HG03457 (cell line): ENCODE results near the gene FLT3LG.
A peak's percentile ranks its signal among the peaks of the same experiment; 100 is the strongest.

ENCODE experiments used
- ATAC-seq: cut with Tn5 transposase; IDR thresholded peaks from one replicate; pipeline ENCODE4 v1.9.1; 2021; ENCODE audit warnings: moderate number of reproducible peaks; ENCODE audit not compliant: unreplicated experiment

The FLT3LG gene

DNA sequence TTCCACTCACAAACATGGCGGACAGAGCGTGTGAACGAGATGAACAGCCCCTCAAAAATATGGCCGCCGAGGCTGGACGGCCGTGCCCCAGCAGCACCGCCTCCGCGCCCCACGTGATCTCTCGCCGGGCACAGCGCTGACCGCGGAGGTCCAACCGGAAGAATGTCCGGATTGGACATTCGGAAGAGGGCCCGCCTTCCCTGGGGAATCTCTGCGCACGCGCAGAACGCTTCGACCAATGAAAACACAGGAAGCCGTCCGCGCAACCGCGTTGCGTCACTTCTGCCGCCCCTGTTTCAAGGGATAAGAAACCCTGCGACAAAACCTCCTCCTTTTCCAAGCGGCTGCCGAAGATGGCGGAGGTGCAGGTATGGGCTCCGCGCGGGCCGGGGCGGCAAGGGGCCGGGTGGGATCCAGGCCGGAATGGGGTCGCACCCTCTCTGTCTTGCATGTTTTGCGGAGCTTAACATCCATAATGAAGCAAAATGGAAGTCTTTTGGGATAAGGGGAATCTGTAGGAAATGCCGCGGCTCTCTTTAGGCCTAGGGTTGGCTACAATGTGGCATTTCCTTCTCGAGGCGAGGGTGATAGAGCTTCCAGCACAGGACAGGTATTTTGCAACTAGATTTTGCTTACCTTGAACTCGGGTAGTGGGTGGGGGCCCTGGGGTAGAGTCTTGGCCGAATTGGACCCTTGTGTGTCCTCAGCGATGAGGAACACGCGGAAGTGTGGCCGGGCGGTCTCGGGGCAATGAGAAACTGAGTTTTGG lies 13.4 kb downstream of the FLT3LG start, which contains the start of gene RPL13A:
TSS of gene RPL13A (plus strand) at position 332 of the 769 bp plus-strand sequence. CDS start at position 354, 22 bp downstream.
- ATAC-seq: peak; percentile 77

DNA sequence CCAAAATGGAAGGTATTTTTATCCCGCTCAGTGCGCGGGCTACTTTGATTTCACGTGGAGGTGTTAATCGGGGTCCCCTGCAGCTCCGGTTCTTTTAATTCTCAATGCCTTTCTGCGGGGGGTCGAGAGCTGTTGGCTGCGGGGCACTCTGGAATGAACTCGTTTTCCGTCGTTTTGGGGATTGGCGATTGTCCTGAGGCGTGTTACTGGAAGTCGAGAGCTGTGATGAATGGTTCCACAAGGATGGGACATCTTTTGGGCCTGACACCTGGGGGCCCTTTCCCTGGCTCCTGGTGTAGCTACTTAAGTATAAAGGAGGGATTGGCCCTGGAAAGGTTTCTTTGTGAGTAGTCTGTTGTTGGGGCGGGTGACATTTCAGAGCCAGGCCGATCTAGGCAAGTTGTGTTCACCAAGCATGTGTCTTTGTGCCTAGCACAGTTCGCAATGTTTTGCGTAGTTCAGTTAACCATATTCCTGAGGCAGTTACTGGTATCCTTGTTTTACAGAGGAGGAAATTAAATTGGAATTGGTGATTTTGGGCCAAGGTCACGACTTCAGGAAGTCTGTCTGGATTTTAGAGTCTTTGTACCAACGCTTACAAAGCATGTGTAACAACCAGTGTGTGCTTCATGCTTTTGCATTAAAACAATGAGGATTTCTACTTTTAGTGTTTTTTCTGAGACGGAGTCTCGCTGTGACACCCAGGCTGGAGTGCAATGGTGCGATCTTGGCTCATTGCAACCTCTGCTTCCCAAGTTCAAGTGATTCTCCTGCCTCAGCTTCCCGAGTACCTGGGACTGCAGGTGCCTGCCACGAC lies 14.2 kb downstream of the FLT3LG start:
- no peak for ATAC-seq

DNA sequence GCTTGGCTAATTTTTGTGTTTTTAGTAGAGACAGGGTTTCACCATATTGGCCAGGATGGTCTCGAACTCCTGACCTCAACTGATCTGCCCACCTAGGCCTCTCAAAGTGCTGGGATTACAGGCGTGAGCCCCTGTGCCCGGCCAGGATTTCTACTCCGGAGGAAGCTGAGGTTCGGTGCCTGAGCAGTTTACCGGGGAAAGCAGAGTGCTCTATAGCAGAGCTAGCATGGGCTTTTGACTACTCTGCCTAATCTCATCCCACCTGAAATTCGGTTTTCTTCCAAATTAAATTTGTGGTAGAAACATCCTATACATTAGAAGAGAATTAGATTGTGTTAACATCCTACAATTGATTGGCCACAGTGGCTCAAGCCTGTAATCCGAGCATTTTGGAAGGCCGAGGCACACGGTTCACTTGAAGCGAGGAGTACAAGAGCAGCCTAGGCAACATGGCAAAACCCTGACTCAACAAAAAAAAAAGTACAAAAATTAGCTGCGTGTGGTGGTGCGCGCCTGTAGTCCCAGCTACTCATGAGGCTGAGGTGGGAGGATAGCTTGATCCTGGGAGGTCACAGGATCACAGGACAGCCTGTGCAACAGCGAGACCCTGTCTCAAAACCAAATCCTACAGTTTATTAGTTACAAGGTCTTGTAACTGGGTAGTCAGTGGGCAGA lies 15.0 kb downstream of the FLT3LG start:
- ATAC-seq: no peak

DNA sequence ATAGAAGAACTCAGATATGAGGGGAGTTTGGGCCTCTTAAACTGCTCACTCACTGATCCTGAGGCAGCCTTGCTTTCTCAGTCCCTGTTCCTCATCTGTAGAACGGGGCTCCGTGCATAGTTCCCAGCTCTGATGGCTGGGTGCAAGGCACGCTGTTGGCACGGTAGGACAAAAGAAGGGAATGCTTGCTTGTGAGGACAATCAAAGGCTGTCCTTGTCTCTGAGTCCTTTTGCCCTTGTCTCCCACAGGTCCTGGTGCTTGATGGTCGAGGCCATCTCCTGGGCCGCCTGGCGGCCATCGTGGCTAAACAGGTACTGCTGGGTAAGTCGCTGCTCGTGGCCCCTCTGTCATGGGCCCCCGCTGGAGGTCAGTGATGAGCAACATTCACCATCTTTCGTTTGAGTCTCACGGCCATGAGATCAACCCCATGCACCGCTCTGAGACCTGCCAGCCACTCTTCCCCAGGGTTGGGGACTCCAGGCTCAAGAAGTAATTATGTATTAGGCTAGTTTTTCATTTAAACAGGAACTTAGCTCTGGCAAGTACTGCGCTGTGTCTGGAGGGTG lies 15.7 kb downstream of the FLT3LG start:
- no peak for ATAC-seq

DNA sequence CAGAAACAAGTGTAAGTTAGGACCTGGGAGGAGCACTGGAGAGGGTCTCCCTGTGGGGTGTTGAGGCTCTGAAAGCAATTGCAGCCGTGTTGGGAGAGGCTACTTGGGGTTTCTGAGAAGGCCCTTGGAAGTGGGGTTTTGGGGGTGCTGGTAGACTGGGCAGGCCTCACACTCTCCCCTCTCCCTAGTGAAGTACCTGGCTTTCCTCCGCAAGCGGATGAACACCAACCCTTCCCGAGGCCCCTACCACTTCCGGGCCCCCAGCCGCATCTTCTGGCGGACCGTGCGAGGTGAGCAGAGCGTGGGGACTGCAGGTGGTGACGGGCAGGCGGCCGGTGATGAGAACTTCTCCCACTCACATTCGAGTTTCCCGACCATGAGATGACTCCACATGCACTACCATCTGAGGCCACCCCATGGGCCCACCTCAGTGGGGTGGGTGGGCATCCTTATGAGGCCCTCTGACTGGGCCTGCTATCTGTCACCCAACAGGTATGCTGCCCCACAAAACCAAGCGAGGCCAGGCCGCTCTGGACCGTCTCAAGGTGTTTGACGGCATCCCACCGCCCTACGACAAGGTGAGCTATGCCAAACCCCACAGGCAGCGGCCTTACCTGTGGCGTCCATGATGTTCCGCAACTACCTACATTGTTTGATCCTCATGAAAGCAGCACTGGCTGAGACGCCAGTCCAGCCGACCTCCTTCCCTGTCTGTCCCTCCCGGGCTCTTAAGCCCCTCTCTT lies 16.4 kb downstream of the FLT3LG start:
- no peak for ATAC-seq

DNA sequence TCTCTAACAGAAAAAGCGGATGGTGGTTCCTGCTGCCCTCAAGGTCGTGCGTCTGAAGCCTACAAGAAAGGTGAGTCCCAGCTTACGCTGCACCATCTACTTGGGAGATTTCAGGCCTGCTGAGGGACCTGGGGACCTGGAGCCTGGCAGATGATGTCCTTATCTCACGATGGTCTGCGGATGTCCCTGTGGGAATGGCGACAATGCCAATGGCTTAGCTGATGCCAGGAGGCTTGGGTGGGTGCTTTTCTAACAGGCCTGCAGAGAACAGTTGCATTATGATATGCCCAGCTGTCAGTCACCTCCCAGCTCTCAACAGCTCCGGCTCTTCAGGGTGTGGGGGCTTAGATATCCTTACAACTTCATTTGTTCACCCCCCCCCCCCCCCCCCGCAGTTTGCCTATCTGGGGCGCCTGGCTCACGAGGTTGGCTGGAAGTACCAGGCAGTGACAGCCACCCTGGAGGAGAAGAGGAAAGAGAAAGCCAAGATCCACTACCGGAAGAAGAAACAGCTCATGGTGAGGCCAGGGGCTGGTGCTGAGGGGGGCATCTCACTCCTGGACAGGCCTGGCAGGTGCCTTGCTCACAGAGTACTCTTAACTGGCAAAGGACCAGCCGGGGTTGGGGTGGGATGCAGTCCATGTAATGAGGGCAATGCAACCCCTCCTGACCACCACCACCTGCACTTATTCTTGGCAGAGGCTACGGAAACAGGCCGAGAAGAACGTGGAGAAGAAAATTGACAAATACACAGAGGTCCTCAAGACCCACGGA lies 17.2 kb downstream of the FLT3LG start:
- no peak for ATAC-seq

DNA sequence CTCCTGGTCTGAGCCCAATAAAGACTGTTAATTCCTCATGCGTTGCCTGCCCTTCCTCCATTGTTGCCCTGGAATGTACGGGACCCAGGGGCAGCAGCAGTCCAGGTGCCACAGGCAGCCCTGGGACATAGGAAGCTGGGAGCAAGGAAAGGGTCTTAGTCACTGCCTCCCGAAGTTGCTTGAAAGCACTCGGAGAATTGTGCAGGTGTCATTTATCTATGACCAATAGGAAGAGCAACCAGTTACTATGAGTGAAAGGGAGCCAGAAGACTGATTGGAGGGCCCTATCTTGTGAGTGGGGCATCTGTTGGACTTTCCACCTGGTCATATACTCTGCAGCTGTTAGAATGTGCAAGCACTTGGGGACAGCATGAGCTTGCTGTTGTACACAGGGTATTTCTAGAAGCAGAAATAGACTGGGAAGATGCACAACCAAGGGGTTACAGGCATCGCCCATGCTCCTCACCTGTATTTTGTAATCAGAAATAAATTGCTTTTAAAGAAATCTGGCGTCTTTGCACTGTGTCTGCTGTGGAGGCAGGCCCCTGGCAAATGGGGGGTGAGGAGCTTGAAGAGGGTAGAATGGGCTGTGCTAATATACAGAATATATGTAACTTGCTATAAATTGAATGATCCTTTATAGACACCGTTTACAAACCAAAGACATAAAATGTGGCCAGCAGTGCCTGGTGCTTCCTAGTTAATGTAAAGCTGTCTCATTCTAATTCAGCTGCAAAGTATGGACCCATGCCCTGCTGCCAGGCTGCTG lies 18.0 kb downstream of the FLT3LG start:
- ATAC-seq: no peak

DNA sequence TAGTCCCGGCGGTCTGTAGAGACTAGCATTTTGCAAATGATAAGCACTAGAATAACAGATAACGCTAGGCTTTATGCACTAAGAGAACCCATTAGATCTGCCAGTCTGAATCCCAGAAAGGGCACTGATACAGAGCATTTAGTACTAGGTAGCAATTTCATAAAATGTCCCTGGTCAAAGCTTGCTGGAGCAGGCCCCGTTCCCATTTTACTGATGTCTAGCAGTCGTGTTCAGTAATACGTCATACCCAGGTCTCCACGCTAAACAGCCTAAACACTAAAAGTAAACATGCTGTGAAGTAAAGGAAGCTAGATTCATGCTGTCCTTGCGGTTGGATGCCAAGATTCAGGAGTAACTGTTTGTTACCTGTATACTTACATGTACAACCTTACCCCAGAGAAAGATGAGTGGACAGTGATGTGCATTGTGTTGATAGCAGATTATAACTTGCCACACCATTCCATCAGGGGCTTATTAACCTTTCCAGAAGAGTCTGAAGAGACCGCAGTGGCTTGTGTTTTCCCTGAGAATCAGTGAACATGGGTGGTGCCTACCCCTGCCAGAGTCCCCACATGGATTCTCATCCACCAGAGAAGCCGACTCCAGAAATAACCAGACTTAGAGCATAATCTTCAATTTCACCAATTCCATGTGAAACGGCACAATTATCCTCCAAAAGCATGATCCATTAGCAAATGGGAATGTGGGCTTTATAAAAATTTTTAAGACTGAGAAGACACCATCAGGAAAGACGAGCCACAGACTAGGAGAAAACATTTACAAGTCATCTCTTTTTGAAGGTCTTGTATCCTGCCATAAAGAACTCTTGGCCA lies 18.8 kb downstream of the FLT3LG start:
- ATAC-seq: no peak

DNA sequence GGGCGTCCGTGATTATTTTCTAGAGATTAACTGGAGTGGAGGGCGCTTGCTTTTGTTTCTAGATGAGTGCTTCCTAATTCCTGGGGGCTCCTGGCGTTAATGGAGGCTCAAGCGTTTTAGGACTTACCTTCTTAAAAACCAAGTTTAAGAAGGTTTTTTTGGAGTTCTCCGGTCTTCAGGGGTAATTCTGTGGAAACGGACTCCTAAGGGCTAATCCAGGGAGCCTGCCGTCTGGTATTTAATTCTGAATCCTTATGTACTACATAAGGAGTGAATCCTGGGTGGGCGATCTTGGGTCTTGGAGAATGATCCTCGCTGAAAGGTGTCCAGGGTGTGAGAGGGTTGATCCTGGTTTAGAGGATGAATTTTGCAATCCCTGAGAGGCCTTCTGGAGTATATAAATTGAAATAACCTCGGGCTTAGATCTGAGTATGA lies 22.6 kb downstream of the FLT3LG start:
- ATAC-seq: no peak

DNA sequence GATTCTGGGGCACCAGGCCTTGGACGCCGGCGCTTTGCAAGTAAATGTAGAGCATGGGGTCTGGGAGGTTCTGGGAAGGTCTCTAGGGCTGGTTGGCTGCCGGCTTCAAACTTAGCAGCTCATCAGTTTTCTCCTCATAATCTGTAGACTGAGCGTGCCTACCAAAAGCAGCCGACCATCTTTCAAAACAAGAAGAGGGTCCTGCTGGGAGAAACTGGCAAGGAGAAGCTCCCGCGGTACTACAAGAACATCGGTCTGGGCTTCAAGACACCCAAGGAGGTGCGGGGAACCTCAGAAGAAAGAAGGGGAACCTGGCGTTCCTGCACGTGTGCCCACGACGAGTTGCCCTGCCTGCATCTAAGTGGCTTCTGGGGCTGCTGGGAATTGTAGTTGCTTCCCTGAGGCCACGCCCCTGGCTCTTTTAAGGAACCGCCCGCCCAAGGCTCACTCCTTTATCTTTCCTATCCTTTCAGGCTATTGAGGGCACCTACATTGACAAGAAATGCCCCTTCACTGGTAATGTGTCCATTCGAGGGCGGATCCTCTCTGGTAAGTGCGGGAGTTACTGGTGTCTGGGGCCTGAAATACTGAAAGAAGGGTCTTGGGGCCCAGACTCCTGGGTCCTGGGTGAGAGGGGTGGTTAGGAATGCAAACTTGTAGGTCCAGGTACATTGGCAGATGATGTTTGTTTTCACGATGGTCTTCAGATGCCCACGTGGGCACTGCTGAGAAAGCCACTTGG lies 23.2 kb downstream of the FLT3LG start:
- no peak for ATAC-seq

DNA sequence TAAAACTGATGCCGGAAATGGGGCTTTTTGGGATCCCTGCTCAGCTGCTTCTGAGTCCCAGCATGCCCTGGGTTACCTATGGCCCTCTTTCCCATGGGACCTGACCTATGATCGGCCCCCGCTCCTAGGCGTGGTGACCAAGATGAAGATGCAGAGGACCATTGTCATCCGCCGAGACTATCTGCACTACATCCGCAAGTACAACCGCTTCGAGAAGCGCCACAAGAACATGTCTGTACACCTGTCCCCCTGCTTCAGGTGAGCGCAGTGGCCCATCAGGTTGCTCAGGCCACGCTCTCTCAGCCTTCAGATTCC lies 23.7 kb downstream of the FLT3LG start:
- no peak for ATAC-seq

DNA sequence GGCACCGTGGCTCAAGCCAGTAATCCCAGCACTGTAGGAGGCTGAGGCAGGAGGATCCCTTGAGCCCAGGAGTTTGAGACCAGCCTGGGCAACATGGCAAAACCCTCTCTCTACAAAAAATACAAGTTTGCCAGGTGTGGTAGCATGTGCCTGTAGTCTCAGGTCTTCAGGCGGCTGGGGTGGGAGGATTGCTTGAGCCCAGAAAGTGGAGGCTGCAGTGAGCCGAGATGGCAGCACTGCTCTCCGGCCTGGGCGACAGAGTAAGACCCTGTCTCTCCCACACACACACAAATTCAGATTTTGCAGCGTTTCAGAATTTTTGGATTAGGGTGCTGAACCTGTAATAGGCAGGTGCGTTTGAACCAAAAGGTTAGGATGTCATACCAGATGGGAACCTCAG lies 24.5 kb downstream of the FLT3LG start:
- ATAC-seq: no peak

DNA sequence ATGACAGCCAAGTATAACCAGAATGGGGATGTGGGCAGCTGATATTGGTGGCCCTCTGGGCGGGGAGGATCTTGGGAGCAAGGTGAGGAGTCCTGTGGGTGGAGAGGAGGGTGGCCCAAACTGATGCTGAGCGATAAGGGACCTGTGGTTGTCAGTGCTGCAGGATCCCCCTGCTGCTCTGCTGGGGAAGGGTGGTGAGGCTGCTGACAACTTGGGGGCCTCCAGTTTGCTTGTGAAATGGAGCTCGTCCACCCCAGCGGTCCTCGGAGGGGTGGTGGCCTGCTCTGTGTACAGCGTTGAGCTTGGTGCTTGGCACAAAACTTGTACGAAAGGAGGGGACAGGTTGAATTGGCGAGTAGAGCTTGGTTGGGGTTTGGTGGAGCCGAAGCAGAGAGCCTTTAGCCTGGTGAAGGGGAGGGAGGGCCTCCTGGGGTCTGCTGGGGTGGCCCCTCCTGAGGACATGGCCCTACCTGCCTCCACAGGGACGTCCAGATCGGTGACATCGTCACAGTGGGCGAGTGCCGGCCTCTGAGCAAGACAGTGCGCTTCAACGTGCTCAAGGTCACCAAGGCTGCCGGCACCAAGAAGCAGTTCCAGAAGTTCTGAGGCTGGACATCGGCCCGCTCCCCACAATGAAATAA lies 25.1 kb downstream of the FLT3LG start:
- no peak for ATAC-seq

DNA sequence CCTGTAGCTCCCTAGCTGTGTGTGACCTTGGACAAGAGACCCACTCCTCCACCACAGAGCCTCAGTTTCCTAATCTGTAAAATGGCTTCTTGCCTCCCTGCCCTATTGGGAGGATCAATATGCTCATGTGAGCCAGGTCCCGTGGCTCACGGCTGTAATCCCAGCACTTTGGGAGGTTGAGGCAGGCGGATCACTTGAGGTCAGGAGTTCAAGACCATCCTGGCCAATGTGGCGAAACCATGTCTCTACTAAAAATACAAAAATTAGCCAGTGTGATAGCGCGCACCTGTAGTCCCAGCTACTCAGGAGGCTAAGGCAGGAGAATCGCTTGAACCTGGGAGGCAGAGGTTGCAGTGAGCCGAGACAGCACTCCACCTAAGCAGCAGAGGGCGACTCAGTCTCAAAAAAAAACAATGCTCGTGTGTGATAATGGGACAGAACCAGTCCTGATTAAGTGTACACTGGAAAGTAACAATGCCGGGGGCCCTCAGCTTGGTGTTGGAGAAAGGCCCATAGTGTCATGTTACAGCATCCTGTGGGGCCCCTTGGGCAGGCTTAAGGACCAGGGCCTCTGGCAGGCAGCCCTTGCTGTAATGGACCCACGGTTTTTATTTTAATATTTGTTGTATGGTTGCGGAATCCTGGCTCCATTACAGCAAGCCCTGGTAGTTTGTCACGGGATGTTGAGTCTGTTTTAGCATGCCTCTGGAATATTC lies 29.0 kb downstream of the FLT3LG start:
- ATAC-seq: no peak

DNA sequence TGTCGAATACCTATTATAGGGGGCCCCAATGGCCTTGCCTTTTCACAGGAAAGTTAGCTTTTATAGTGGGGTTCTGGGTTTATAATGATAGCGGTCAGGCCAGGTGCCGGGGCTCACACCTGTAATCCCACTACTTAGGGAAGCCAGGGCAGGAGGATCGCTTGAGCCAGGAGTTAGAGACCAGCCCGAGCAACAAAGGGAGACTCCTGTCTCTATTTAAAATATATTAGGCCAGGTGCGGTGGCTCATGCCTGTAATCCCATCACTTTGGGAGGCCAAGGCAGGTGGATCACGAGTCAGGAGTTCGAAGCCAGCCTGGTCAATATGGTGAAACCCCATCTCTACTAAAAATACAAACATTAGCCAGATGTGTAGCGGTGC lies 29.6 kb downstream of the FLT3LG start:
- ATAC-seq: no peak

DNA sequence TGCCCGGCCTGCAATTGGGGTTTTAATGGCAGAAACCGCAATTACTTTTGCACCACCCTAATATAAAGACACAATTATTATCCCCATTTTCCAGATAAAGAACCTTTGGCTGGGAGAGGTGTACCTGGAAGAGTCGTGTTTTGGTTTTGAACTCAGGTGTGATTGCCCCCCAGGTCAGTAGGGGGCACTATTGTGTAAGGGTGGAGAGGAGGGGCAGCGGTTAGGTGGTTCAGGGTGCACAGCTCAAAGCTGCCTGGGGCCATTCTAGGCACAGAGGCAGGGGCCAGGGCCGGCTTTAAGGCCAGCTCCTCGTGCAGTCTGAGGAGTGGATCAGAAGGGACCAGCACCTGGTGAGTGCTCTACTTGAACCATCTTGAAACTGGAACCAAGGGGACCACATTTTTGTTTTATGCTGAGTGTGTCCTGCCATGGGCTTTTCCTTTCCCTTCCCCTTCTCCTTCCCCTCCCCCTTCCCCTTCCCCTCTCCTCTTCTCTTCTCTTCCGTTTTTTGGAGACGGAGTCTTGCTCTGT lies 32.6 kb downstream of the FLT3LG start:
- no peak for ATAC-seq
